NCI-H1417 treated with DMSO at 0.1 percent for 48 hours (cell line): ENCODE measurements around the gene UBE2U.
"Not testable (repeated sequence)": the region's sequence is repeated elsewhere in the genome, so short reads cannot be mapped to it uniquely, and the experiment has no call there.

Source experiments
- DNase-seq: peaks from one replicate; lab custom pipeline; 2025; lab: John Stamatoyannopoulos, UW

The UBE2U gene

DNA sequence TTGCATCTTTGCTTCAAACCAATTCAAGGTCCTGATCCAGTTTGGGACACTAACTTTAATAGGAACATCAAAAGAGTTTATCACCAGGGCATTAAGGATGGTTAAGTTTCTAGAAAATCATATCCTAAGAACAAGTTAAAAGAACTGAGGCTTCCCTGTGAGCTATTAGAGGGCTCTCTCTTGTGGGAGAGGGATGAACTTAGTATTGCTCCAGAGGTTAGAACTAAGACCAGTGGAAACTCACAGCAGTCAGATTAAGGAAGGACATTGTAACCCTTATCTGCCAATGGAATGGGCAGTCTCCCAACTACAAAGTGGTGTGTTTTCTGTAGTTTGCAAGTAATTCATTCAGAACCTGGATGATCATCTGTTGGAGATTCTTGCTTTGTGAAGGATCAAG lies 36.8 kb downstream of the UBE2U start:
- no peak for DNase-seq

DNA sequence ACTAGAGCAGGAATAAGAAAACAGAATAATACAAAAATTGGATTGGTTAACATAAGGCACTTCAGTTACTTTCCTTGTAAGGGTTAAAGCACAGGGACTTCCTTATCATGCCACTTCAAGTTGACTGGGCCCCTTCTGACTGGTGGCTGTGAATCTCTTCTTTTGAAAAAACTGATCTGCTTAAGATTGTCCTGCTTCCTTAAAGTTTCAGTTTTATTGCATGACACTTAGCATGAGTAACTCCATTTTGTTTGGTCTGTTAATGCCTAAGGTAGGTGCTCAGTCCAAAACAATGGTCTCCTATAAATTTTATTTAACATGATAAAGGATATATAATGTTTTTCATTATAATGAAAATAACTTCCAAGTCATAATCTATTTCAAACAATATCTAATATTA lies 37.6 kb downstream of the UBE2U start:
- DNase-seq = no peak

DNA sequence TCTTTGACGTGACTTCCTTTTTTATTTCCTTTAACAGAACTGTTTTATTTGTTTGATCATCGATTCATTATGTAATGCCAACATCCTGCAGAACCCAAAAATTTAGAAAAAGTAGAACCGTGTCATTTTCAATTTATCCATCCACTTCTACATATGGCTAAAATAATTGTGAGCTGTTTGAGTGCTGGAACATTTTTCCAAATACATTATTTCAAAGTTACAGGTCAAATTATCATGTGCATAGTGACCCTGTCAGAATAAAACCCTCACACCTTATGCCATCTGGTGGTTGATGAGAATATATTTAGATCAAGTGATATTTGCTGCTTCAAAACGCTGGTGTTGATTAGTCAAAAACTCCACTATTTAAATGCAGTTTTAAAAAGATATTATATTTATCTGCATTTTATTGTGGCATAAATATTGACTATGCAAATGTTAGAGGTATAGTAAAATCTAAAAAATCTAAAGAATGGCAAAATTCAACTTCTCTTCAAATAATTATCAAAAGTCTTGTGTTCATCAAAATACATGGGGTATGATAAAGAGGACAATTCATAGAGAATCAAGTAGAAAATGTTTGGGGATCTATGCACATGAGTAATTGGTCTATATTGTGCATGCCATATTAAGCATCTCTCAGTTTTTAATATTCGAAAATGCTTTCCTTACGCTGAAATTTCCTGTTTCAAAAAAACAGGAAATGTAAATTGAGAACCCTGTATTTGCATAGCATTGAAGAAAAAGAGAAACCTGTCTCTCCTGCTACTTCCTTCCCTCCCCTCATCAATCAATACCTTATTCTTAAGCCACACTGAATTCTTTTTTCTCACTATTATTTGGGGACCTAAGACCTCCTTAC lies 39.7 kb downstream of the UBE2U start:
- DNase-seq = no peak

DNA sequence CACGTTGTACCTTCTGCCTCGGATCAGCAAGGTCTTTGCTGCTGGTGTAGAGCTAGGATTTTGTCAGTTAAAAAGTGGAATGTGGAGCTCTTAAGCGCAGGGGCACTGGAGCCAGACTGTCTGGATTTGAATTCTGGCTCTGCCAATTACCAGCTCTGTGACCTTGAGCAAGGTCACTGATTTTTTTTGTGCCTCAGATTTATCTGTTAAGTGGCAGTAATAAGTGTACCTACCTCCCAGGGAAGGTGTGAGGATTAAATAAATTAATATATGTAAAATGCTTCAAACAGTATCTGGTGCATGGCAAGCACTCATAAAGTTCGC lies 40.3 kb downstream of the UBE2U start:
- no peak for DNase-seq

DNA sequence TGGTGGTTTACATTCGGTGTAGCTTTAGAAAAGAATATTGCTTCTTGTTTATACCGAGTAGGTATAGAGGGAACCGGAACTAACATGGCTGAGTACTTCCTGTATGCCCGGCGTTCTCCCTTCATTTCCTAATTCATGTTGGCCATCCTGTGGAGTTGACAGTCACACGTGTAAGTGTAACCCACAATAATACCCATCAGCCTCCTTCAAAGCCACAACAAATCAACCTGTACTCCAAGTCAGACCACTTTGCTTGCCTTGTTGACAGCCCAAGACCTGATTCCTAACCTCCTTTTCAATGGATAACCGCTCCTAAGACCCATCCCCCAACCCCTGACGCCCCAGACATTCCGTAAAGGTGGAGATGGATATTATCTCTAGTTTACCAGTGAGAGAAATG lies 42.1 kb downstream of the UBE2U start:
- DNase-seq = no peak

DNA sequence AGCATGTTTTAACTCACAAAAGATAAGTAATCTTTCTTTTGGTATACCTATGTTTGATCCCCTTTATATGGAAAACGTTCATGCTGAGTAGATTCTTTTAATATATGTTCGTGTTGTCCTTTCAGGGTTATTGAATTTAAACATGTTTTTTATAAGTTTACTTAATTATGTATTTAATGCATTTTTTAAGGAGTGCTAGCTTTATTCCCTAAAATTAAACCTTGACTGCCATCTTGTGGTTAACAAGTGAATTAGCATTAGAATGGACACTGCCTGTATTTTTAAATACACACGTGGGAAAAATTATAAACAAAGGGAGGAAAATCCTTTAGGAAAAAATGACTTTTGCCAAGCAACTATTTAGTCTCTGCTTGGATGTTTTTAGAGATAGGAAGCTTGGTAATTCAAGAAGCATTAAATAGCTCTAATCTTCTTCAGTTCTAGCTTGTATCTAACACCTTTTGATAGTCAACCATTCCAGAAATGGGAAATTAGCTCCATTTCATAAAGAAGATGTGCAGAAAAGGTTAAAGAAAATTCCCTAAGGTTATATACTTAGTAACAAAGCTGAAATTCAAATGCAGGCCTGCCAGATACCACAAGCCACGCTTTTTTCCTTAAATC lies 43.0 kb downstream of the UBE2U start:
- DNase-seq = no peak

DNA sequence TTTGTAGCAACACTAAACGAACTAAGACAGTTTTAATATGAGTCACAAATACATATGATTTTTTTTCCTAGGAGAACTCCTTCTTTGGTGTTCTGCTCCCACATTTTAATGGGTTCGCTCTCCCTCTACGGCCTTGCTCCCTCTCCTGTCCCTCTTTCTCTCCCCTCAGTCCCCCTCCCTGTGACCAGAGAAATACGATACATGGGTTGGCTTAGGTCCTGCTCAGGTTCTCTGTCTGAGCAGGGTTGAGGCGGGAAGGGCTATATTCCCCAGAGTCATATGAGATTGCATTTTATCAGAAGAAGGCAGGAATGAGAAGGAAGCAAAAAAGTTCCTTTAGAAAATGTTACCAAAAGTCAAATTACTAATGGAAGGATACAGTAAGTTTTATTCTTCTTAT lies 44.6 kb downstream of the UBE2U start:
- DNase-seq = no peak

DNA sequence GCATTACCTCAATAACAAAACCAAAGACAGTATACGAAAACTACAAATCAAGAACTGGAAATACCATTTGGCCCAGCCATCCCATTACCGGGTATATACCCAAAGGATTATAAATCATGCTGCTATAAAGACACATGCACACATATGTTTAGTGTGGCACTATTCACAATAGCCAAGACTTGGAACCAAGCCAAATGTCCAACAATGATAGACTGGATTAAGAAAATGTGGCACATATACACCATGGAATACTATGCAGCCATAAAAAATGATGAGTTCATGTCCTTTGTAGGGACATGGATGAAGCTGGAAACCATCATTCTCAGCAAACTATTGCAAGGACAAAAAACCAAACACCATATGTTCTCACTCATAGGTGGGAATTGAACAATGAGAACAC lies 47.0 kb downstream of the UBE2U start:
- not testable (repeated sequence) for DNase-seq

DNA sequence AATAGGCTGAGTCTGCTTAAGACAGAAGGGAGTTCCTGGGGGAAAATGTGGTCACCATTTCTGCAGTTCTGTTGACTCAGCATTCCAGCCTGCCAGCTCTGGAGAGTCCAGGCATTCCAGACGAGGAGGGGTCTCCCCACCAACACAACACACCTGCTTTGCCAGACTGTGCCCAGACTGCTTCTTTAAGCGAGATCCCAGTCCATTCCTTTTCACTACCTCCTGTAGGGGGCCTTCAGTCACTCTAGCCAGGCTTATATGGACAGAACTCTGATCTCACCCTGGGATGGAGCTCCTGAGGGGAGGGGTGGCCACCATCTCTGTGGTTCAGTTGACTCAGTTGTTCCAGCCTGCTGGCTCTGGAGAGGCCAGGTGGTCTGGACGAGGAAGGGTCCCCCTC lies 48.5 kb downstream of the UBE2U start:
- no peak for DNase-seq

DNA sequence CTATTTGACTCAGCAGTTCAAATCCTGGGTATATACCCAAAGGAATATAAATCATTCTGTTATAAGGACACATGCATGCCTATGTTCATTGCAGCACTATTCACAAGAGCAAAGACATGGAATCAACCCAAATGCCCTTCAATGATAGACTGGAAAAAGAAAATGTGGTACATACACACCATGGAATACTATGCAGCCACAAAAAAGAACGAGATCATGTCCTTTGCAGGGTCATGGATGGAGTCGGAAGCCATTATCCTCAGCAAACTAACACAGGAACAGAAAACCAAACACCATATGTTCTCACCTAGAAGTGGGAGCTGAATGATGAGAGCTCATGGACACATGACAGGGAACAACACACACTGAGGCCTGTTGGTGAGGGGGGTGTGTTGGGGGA lies 53.8 kb downstream of the UBE2U start:
- DNase-seq = not testable (repeated sequence)

DNA sequence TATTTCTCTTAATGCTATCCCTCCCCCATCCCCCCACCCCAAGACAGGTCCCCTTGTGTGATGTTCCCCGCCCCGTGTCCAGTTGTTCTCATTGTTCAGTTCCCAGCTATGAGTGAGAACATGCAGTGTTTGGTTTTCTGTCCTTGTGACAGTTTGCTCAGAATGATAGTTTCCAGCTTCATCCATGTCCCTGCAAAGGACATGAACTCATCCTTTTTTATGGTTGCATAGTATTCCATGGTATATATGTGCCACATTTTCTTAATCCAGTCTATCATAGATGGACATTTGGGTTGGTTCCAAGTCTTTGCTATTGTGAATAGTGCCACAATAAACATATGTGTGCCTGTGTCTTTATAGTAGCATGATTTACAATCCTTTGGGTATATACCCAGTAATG lies 55.0 kb downstream of the UBE2U start:
- DNase-seq = not testable (repeated sequence)

DNA sequence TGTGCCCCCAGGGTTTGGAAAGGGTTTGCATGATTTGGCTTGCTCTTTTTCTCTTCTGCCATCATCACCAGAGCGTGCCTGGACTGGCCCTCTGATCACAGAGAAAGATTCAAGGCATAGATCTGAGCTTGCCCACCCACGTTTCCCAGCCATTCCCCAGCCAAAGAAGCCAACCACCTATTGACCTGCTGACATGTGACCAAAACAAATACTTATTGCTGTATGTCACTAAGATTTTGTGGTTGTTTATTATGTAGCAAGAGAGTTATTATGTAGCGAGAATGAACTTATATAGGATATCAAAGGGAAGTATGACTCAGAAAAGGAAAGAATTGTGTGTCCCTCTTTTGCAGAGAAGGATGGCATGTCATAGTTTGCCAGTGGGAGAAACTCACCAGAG lies 59.9 kb downstream of the UBE2U start:
- DNase-seq = no peak

DNA sequence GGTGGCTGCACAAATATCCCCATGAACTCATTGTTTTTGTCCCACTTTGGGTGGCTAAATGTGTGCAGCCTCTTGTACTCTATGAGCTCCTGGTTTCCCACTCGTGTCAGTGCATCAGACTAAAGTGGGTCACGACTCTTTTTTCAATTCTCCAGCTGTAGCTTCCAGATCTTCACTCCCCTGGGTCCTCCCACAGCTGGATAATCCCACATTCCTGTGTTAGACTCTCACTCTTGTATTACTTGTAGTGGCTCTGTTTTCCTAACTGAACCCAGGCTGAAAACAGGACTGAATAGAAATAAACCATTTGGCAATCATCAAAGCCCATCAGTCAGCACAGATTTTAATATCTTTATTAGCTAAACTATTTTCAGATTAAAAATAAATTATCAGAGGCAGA lies 60.4 kb downstream of the UBE2U start:
- no peak for DNase-seq

DNA sequence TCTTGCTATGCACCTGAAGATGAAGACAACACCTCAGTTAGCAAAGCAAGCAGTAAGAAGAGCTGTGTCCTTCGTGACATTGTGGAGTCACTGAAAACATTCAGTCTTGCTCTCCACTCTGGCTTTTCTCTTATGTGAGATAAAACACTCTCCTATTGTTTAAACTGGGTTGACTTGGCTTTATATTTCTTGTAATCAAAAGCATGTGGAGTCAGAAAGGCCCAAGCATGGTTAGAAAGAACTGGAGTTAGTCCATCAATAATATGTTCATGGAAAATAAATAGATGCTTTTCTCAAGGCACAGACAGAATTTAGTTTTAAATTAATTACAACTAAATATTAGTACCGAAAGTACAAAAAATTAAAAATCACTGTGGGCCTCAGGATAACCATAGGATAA lies 61.7 kb downstream of the UBE2U start:
- no peak for DNase-seq

DNA sequence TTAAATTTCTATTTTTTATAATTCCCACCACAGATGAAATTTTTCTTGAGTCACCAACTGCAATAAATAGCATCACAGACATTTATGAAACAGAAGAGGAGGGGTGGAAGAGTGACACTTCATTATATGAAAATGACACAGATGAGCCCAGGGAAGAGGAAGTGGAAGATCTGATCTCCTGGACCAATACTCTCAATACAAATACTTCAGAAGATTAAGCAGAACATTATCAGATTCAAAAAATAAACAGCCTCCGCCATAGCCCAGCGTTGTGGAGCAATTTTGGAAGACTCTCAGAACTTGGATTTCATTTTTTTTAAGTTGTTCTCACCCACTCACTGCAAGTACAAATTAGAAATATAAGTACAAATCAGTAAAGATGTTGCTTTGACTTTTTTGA lies 63.6 kb downstream of the UBE2U start:
- DNase-seq = no peak

DNA sequence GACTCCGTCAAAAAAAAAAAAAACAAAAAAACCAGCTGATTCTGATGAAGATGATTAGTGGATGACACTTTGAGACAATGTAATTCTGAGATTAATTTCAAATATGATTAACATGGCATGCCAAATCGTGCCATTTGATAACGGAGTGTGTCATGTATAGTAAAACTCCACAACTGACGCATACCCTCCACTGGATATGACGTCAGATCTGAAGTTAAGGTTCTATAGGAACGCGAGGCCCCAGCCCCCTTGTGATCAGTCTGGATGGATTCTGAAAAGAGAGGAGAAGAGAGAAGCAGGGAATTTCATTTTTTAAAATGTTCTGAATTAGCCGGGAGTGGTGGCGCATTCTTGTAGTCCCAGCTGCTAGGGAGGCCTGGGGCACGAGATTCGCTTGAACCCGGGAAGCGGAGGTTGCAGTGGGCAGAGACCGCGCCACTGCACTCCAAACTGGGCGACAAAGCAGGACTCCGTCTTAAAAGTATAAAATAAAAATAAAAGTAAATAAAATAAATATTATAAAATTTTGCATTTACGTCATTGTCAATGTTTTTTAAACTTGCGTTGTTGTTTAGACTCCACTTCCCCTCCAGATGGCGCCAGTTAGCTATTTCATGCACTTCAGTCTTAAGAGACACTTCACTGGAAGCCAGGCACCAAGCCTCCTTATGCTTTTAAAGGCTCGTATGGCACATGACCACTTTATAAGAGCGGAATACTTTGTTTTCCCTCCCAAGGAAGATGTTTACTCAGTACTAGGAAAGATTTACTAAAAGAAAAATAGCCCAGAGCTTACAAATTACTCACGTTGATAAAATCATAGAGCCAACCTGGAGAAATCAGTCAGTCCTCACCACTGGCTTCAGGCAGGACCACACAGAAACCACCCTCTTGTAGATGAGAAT lies 65.5 kb downstream of the UBE2U start:
- peak; percentile 31 for DNase-seq

DNA sequence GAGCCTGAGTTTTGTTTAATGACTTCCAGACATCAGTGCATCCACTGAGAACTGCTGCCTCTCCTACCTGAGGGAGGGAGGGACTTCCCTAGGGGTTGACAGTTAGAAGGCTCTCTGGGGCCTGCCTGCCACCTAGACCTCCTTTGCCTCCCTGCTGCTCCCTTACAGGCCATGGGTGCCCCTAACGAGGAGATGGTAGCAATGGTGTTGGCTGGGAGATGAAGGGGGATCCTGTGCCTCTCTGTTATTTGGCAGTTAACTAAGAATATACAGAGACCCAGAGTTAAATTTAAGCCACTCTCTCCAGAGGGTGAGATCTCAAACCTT lies 66.1 kb downstream of the UBE2U start:
- DNase-seq = no peak

DNA sequence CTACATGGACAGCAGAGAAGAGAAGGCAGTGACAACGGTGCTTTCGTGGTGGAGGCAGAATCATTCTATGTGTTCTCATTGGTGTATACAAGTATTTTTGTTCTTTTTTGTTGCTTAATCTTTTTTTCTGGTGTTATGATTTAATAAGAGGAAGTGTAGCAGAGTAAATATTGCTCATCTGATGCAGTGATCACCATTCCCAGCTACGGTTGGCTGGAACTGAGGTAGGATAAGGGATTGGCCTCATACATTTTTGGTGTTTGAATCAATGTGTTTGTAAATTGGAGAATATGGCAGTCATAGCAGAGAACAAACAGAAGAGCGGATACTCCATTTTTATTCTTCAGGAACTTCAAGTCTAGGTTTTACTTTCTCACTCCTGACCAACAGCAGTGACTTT lies 76.6 kb downstream of the UBE2U start:
- DNase-seq = no peak

DNA sequence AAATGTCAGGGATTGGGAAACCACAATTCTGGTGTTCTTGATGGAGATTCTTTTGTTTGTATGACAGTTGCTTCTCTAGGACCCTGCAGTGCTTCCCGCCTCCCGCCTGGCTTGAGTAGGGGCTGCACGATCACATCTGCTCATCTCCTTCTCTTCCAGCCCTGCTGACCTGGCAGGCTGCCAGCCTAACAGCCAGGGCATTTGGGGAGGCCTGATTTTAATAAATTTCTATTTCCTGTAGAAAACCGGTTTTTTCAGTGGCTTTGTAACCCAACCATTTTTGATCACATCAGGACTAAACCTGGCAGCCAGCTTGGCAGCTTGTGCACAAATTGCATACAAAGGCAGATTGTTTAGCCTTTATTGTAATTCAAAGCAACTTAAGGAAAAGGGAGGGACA lies 78.9 kb downstream of the UBE2U start:
- no peak for DNase-seq

DNA sequence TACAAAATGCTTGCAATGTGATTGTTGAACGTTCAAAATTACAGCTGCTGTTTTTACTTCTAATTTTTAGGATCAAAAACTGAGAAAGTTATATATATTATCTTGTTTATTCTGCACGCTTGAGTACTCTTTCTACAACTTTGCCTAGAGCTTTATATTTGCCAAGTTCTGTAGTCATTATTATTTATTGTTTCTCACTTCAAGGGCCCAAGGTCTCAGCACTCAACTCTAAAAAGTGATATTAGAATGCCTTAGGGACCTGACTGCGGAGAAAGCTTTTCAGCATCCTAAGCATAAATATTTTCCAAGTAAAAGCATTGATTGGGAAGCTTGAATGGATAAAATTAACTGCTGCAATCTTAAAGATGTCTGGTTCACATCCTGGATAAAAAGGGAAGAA lies 83.6 kb downstream of the UBE2U start:
- DNase-seq = no peak

DNA sequence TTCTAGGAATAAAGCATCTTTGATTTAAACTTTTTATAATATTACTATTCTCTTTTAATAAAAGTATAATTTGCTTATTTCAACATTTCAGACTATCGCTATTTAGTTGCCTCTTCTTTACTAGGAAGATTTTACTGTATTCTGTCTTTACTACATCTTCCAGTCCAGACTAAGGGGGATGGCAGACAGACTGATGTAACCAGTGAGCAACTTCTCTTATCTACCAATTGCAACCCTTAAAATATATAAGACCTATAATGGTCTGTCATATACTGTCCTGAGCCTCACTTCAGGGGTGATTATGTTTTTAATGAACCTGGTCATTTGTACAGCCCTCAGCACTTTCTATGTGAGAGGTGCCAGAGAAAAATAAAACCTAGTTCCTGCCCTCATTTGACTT lies 87.0 kb downstream of the UBE2U start:
- no peak for DNase-seq

DNA sequence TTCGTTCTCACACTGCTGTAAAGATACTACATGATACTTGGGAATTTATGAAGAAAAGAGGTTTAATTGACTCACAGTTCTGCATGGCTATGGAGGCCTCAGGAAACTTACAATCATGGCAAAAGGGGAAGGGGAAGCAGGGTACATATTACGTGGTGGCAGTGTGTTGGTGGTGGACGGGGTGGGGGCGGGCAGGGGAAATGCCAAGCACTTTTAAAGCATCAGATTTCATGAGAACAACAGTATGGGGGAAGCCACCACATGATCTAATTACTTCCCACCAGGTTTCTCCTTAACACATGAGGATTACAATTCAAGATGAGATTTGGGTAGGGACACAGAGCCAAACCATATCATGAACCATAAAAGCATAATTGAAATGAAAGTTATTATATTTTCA lies 88.5 kb downstream of the UBE2U start:
- no peak for DNase-seq

DNA sequence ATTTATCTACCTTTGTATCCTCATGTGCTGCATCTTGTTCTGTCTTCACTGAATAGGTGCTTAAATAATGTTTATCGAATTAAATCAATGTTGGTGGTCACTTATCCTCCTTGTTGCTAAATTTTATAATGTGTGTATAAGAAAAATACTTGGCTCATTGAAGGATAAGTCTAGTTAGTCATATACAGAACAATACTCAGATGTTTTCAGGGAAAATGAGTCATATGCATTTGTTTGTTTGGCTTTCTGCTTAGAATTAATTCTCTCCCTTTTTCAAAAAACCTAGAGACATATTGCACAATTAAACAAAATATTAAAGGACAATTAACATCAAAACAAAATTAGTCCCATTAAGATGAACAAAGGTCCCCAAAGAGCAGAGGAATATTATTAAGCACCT lies 89.0 kb downstream of the UBE2U start:
- no peak for DNase-seq
